Cardiac muscle cell (in vitro differentiated cells and primary cell): ENCODE results near the gene PIH1D1. TPM values are rescaled to one million over a fixed set of nuclear protein-coding genes. Genes with fewer than 3 reads are reported as not detected.

Source experiments
- DNase-seq, 2 donors: peaks; one replicate each; pipeline versions ENCODE4 v3.0.0 to v3.0.0-alpha.2; 2010 to 2017; ENCODE audit warnings: low read depth in 1 of 2, low spot score in 1 of 2
- H3K27ac ChIP-seq: fragments of 200-600 bp; sonication (generic); 2 replicates; pipeline ENCODE4 v1.5.1; 2016
- H3K27me3 ChIP-seq: fragments of 200-600 bp; sonication (generic); 2 replicates; pipeline ENCODE4 v1.6.0; 2016; ENCODE audit warnings: control low read depth
- H3K36me3 ChIP-seq: fragments of 200-600 bp; sonication (generic); 2 replicates; pipeline ENCODE4 v1.5.1; 2016; ENCODE audit warnings: control low read depth
- H3K4me1 ChIP-seq: fragments of 200-600 bp; sonication (generic); 2 replicates; pipeline ENCODE4 v1.8.1; 2017; ENCODE audit warnings: low read depth, mild to moderate bottlenecking, mixed run types
- H3K4me3 ChIP-seq: fragments of 200-600 bp; sonication (generic); 2 replicates; pipeline ENCODE4 v1.5.1; 2016; ENCODE audit warnings: mild to moderate bottlenecking
- H3K9me3 ChIP-seq: fragments of 200-600 bp; sonication (generic); 2 replicates; pipeline ENCODE4 v1.5.1; 2017; ENCODE audit warnings: low read depth, mild to moderate bottlenecking, control low read depth
- CTCF ChIP-seq: IDR thresholded peaks from 2 replicates; pipeline ENCODE4 v1.5.1; 2012; ENCODE audit warnings: low read depth, mild to moderate bottlenecking, low read length
- polyA plus RNA-seq: library from polyadenylated mRNA; unstranded; fragments of >200 nt; fragmentation: Nextera tagmentation; extraction: Ambion mirVana; gene quantifications from 2 replicates; pipeline ENCODE4 v1.2.1, GENCODE V29; 2016
- total RNA-seq: library from RNA; depleted of rRNA; stranded (reverse); fragments of >200 nt; gene quantifications from 2 replicates; pipeline ENCODE4 v1.2.3, GENCODE V29; 2016

PIH1D1 gene
- total and polyA plus RNA-seq, 2 experiments from 2014 or later, result 145 to 156 TPM

GRCh38 chr19:49428547-49429451 lies 22.8 kb downstream of the PIH1D1 start:
- H3K36me3 ChIP-seq, result no peaks in the 10 kb centered on the region
- H3K27me3 ChIP-seq, result peaks cover 74% of the 10 kb centered on the region
- no peak overlapping the region for H3K27ac ChIP-seq
- no peaks in the 10 kb centered on the region for H3K9me3 ChIP-seq
- peaks cover 7% of the 10 kb centered on the region for H3K4me1 ChIP-seq
- no peak for TF ChIP-seq CTCF
- no peak for DNase-seq
- H3K4me3 ChIP-seq, result peak overlapping the region; percentile 13

GRCh38 chr19:49427855-49428546 lies 23.6 kb downstream of the PIH1D1 start:
- no peak for DNase-seq
- Histone ChIP-seq H3K4me3 (peak overlapping the region; percentile 13), H3K27ac (no peak overlapping the region), H3K9me3 (no peaks in the 10 kb centered on the region), H3K36me3 (no peaks in the 10 kb centered on the region), H3K4me1 (peaks cover 14% of the 10 kb centered on the region), H3K27me3 (peaks cover 72% of the 10 kb centered on the region)
- TF ChIP-seq CTCF, result no peak

- H3K4me1 ChIP-seq, result peaks cover 14% of the 10 kb centered on the region
- no peak for DNase-seq
- H3K4me3 ChIP-seq, result no peak overlapping the region
- H3K27ac ChIP-seq, result no peak overlapping the region
- no peak for TF ChIP-seq CTCF
- no peaks in the 10 kb centered on the region for H3K36me3 ChIP-seq
- no peaks in the 10 kb centered on the region for H3K9me3 ChIP-seq
- peaks cover 72% of the 10 kb centered on the region for H3K27me3 ChIP-seq
These were observed 24.3 kb downstream of the PIH1D1 start for GRCh38 chr19:49427339-49427738.

- H3K27me3 ChIP-seq, result peaks cover 78% of the 10 kb centered on the region
- peaks cover 20% of the 10 kb centered on the region for H3K4me1 ChIP-seq
- H3K4me3 ChIP-seq, result no peak overlapping the region
- no peak for TF ChIP-seq CTCF
- no peaks in the 10 kb centered on the region for H3K9me3 ChIP-seq
- H3K36me3 ChIP-seq, result no peaks in the 10 kb centered on the region
- no peak overlapping the region for H3K27ac ChIP-seq
- peak in 1 of 2 donors; percentile 60 for DNase-seq
These were observed 25.6 kb downstream of the PIH1D1 start for GRCh38 chr19:49425922-49426592.

- Histone ChIP-seq H3K4me3 (no peak within 1 kb of the TSS), H3K36me3 (no peaks in the 10 kb centered on the region), H3K27ac (no peak within 1 kb of the TSS), H3K27me3 (peaks cover 78% of the 10 kb centered on the region), H3K9me3 (no peaks in the 10 kb centered on the region), H3K4me1 (peaks cover 20% of the 10 kb centered on the region)
- no peak for DNase-seq
- TF ChIP-seq CTCF, result no peak
These were observed 26.4 kb downstream of the PIH1D1 start, which contains the start of gene GFY for GRCh38 chr19:49425178-49425577. Gene GFY (plus strand): TSS chr19:49425388. CDS start chr19:49426431, 1,043 bp downstream.
